ENCODE results near the gene STX18. TPM values are rescaled to one million over a fixed set of nuclear protein-coding genes. Genes with fewer than 3 reads are reported as not detected.

Gene STX18
- total RNA-seq, 1 donor from 2014 or later: 17.2 TPM

DNA sequence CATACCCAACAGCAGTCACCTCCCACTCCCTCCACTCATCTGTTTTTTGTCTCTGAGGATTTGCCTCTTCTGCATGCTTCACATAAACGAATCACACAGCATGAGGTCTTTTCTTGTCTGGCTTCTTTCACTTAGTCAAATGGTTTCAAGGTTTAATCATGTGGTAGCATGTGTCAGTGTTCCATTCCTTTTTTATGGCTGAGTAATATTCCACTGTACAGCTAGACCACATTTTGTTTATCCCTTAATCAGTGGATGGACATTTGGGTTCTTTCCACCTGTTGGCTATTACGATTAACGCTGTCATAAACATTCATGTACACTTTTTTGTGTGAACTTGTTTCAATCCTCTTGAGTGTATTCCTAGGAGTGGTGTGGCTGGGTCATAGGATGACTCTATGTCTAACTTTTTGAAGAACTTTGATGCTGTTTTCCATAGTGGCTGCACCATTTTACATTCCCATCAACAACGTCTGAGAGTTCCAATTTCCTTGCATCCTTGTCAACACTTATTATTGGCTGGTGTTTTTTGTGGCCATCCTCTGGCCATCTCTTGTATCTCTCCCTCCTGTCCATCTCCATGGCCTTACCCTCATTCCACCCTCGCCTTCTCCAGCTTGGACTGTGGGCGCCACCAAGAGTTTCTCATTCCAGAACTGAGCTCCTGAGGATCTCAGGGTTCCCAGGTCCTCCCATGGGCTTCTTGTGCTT lies 167.3 kb downstream of the STX18 start:
- no peak for DNase-seq (ENCODE audit: low spot score)
- intact Hi-C loops (cut with DNase I): no loop called here

Other genes with a start within 250 kb of the STX18 start
- 2.6 TPM for gene NSG1, start 154.9 kb downstream of the STX18 start, total RNA-seq

All from cardiac septum (tissue), 1 donor.